Skeletal muscle cell (primary cell): ENCODE measurements around the gene ABI1.

ENCODE experiments used
- DNase-seq: peaks from one replicate; pipeline ENCODE4 v3.0.0-alpha.2; 2010; ENCODE audit warnings: low read depth
- H3K4me3 ChIP-seq: 2 replicates; pipeline ENCODE4 v1.5.1; 2011; ENCODE audit warnings: low read depth, mild to moderate bottlenecking, control low read depth, low read length, moderate library complexity

Gene ABI1

DNA sequence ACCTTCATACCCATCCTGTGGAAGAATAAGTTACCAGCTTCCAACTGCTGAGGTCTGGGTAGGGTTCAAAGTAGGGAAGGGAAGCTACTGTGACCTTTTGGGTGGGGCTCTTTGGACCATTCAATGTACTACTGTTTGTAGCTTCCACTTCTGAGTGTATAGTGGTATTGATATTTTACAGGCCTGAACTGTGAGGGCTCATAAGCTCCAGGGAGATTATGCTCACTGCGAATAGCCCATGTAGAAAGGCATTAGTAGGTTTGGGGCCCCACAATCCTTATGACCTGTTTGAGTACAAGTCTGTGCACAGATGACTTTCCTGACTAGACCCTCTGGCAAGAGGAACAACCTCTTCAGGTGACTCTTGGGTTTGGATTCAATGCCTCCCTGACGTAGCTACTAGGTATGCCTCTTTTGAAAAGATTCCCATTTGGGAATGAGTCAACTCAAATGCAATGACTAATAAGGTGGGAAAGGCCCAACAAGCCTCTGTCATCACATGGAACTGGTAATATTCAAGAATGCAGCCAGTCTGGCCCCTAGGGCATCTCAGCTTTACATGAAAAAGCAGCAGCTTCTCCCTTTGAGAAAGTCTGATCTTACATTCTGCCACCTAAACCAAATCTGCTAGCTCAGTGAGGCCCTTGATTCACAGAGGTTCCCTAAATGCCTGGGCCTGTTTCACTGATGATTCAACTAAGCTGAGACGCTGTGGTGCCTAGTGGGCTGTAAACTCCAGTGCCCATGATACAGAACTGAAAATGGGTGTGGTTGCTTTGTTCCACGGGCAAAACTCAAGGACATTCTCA lies 79.8 kb downstream of the ABI1 start:
- DNase-seq = peak; percentile 78
- H3K4me3 ChIP-seq = no peak overlapping the region

DNA sequence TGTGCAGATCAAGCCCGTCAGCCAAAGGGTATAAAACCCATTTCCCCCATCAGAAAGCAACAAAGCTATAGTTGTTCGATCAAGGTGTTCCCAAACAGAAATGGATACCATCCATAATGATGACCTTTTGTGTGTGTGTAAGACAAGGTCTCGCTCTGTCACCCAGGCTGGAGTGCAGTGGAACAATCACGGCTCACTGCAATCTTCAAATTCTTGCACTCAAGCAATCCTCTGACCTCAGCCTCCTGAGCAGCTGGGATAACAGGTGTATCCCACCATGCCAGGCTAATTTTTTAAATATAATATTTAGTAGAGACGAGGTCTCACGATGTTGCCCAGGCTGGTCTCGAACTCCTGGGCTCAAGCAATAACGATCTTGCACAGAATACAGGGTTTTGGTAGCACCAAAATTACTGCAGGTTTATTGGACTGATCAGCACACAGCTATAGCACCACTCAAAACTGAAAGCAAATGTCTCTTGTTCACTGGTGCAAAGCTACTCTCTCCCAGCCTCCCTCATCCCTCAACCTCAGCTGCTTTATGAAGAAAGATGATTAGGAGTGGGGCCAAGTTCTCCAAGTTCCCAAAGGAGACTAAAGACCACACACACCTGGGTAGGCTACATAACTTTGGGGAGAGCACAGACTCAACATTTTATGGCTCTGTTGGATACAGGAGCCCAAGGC lies 80.5 kb downstream of the ABI1 start:
- no peak overlapping the region for H3K4me3 ChIP-seq
- DNase-seq = no peak

DNA sequence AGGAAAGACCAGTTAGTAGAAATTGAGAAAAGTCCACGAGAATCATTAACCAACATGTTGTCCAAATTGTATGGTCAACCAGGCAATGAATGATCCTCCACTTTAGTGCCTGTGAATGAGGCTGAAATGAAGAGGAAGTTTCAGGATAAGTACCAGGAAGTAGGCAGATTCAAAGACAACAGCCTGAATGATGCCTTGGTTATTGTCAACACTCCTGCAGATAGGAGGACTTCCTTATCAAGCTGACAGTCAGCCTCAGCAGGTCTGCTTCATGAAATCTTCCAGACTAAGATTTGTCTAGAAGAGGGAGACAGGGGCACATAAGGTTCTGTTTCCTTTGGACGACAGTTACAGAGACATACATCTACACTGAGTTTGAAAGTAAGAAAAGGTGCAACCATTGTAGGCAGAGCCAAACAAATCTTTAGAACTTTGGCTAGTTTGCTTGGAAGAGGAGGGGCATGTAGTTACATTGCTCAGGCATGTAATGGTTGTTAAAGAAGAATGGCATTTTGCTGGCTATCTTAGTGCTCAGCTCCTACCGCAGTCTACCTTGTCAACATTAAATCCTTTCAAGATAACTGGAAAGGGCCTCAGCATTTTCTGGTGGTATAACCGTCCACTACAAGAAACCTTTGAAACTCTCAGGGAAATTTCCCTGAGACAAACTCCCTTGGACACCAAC lies 81.4 kb downstream of the ABI1 start:
- no peak for DNase-seq
- H3K4me3 ChIP-seq = no peak overlapping the region

DNA sequence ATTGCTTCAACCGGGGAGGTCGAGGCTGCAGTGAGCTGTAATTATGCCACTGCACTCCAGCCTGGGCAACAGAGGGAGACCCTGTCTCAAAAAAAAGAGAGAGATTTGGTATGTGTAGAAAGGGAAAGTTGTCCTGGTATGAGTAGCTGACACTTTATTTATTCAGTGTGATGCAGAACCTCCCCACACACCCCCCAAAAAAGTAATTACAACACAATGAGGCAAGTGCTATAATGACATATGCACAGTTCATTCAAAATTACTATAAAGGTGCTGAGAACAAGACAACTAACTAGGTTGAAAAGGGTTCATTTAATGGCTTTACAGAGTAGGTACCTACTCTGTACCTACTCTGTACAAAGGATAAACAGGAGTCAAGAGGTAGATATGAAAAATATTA lies 83.1 kb downstream of the ABI1 start:
- H3K4me3 ChIP-seq = no peak overlapping the region
- no peak for DNase-seq

DNA sequence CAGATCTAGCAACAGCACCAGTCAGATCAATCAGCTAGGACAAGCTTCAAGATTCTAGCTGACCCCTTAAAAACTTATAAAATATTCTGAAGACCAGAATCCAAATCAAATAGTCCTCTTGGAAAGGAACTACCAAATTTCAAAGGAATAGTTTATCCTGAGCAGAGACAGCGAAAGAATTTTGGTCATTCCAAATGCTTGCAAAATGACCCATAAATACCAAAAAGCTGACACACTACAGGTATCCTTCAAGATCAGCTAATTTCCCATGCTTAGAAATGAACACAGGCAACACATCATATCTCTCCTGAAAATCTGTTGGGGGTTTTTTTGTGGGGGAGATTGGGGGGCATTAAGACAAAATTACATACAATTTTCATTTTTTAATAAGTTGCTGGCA lies 84.5 kb downstream of the ABI1 start:
- no peak overlapping the region for H3K4me3 ChIP-seq
- no peak for DNase-seq

DNA sequence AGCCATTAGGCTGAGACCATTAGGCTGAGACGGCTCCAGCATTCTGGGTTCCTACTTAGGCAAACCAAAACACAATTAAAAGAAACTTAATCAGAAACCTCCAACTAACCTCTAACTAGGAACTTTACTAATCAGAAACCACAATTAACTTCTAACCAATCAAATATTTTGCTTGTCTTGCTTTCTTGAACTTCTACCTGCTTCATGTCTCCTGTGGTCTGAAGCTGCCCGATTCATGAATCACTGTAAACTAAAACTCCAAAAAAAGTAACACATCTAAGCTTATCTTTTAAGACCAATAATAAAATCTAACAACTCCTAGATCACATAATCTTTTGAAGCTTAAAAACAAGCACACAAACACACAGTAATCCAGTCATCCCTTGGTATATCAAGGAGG lies 87.1 kb downstream of the ABI1 start:
- no peak overlapping the region for H3K4me3 ChIP-seq
- no peak for DNase-seq

DNA sequence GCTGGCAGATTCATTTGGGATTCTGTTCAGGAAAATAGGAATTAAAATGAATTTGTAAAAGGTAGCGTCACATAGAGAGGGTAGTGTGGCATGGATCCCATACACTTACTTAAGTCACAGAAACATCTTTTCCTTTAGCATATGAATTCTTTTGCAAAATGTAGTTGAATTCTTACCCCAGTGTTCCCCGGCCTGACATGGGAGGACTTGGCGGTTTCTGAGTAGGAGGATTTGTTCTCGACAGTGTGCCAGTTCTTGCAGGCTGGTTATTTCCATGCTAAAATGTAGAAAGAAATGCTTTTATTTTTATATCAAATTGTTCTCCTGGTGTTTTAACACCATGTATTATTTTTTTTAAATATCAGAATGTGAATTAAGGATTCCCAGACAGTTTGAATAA lies 90.7 kb downstream of the ABI1 start:
- DNase-seq = no peak
- no peak overlapping the region for H3K4me3 ChIP-seq

DNA sequence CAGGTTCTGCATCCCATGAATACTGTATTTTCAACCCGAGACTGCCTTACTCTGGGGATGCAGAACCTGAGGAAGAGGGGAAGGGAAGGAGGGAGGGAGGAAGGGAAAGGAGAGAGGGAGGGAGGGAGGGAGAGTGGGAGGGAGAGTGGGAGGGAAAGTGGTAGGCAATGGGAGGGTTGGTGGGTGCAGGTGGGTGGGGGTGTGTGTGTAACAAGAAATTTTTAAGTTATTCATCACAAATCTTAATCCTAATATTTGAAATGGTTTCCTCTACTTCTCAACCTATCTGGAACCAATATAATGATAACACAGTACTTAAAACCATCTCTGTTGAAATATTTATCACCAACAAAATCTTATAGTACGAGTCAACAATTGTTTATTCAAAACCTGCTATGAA lies 95.2 kb downstream of the ABI1 start:
- no peak for DNase-seq
- no peak overlapping the region for H3K4me3 ChIP-seq

DNA sequence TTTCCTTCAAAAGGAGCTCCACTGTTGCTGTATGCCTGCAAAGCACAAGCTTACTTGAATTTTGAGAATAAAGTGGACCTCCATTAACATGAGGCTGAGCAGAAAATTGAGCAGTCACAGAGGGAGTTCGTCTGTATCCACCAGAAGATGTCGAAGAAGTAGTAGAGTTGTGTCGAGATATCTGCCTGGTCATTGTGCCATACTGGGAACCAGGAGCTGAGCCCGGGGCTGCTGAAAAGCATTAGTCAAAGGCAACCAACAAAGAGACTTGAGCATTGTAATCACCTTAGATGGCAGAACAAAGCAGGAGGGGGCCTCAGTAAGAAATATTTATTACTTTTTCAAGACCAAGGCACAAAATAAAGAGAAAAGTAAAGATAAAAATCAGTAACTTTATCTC lies 101.8 kb downstream of the ABI1 start:
- H3K4me3 ChIP-seq = no peak overlapping the region

DNA sequence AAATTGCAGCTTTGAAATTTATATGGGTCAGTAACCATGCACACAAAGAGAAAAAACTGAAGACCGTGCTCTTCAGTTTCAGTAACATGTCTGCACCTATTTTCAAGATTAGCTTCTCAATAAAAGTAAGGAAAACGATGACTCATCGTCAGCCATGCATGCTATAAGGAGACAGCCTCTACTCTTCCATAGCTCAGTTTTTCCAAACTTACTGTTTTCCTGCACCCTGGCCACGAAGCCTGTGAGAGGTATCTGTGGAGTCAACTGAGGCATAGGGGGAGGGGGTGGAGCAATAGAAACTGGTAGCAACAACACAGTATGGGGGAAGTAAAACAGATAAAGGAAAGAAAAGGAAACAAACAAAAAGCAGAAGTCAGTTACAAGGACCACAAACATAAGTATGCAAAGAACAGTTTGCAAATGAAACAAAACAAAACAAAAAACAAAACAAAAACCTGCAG lies 105.3 kb downstream of the ABI1 start:
- no peak overlapping the region for H3K4me3 ChIP-seq
- peak; percentile 7 for DNase-seq

More for the DNA sequence above, 101.8 kb downstream of the ABI1 start:
- no peak for DNase-seq

DNA sequence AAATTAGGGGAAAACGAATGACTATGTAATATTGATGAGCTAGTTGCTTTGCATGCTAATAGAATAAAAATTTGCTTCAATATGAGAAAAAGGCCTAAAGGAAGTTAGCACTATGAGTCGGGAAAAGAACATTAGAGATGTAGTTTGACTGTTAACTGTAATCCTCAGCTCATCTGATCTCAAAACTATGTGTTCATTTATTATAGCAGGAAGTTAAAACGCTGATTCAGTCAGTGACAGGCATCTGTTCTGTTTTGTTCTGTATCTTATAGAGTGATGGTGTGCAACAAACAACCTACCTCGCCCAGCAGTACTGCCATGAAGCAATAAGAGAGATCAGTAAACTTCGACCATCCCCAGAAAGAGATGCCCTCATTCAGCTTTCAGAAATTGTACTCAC lies 114.7 kb downstream of the ABI1 start:
- DNase-seq = no peak
- H3K4me3 ChIP-seq = no peak overlapping the region

DNA sequence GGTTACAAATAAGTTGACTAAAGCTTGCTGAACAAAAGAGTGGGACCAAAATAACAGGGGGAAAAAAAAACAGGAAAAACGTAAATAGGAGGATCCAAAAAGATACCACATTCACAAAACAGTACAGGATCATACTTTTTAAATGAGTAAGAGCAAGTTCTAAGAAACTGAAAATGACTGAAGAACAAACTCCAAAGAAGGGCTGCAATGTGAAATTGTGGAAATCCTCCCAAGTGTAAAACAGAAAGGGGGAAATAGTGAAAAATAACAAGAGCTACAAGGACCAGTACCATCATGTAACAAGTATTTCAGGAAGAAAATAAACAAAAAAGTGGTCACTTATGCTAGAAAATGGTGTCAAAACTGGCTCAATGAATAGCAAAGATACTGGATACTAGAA lies 116.9 kb downstream of the ABI1 start:
- no peak for DNase-seq
- H3K4me3 ChIP-seq = no peak overlapping the region

DNA sequence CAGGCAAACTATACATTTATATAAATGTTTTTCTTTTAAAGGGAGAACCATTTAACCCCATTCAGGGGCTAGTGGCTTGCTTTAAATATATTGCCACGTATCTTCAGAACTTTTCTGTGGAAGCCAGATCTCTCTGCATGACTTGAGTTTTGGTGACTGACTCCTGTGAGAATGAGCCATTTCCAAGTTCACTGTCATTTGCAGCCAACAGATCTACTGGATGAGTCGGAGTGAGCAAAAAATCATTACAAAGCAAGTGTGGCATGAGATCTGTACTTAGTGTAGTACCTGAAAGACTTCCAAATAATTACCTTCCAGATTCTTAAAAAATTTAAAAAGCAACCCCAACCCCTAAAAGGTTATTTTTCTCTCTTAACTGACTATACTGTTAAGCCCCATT lies 117.7 kb downstream of the ABI1 start:
- DNase-seq = no peak
- no peak overlapping the region for H3K4me3 ChIP-seq

DNA sequence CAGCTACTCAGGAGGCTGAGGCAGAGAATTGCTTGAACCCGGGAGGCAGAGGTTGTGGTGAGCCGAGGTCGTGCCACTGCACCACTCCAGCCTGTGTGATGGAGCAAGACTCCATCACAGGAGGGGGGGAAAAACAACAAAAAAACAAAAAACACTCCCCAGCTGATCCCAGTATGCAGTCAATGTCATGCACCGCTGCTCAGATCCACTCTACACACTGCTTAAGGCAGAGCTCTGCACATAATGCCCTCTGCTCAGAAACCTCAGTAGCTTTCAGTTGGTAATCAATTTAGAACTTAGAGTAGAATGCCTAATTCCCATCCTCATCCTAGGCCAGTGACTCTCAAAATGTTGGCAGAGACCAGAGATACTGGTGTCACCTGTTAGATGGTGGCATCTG lies 119.4 kb downstream of the ABI1 start:
- no peak for DNase-seq
- H3K4me3 ChIP-seq = no peak overlapping the region

DNA sequence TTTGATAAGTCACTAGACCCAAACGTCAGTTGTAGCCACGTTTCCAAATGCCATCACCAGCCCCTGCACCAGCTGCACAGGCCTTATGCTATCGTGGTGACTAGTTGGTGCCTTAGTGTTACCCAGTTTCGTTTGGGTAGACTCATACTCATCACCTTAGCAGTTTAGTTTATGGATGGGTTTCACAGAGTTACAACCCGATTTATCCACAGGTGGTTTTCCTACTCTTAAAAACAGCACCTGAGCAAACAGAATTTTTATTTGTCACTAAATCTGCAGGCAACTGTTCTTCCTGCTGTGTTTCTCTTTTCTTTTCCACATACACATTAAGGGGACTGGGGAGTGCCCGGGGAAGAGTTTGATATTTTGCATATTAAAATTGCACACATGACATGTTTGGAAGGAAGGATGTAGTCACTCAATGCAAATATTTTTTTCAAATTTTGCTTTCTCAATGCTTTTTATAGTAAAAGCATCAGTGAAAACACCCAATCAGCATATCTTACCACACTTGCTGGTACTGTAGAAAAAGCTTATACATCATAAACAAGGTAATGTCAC lies 121.6 kb downstream of the ABI1 start:
- no peak for DNase-seq
- H3K4me3 ChIP-seq = no peak overlapping the region

DNA sequence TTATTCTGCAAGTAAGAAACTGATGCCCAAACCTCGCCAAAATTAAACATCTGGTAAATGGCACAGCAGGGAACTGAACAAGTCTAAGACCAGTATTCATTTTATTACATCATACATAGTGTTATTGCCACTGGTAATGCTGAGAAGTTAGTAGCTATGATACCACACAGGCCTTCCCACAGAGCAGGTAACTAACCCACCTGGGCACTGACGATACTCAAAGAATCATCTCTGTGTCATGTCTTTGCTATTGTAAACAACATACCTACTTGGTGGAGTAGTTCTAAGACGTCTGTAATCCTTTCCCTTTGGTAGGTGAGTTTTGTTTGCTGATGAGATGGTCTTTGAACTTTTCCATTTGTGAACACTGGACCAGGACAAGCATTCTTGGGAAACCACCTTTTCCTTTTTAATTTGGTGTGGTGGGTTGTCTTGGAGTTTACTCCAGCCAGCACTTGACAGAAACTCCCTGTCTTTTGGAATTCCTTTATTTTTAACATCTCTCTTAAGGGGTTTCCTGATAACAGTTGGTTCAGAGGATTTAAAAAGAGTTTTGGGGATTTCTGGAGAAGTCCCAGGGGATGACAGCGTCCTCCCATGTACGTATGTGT lies 122.4 kb downstream of the ABI1 start:
- DNase-seq = no peak
- H3K4me3 ChIP-seq = no peak overlapping the region

DNA sequence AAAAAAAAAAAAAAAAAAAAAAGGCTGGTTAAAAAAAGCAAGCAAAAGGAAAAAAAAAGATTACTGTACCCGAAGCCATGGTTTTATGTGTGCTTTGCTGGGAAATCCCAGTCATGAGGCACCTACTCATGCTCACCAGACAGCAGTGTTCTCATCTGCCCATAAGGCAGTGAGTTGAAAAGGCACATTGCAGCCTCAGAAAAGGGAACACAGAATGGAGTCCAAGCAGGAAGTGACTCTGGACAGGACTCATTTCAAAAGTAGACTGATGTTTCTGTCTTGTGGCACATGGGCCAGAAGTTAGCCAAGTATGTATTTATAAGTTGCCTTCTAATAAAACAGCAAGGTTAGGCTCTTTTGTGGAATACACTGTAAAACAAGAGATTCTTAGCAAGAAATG lies 123.0 kb downstream of the ABI1 start:
- no peak for DNase-seq
- no peak overlapping the region for H3K4me3 ChIP-seq

DNA sequence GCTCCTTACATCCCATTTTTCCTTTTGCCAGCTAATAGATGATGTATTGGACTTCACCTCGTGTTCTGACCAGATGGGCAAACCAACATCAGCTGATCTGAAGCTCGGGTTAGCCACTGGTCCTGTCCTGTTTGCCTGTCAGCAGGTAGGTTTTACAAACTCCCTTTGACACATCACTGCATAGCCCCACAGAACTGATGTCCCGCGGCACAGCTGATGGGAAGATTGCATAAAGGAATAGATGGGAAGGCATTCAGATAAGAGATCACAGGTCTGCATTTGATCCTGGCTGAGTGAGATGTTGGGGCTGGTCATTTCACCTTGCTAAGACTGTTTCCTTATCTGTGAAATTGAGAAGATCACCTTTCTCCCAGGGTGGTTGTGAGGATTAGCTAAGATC lies 125.3 kb downstream of the ABI1 start:
- DNase-seq = no peak
- H3K4me3 ChIP-seq = no peak overlapping the region

DNA sequence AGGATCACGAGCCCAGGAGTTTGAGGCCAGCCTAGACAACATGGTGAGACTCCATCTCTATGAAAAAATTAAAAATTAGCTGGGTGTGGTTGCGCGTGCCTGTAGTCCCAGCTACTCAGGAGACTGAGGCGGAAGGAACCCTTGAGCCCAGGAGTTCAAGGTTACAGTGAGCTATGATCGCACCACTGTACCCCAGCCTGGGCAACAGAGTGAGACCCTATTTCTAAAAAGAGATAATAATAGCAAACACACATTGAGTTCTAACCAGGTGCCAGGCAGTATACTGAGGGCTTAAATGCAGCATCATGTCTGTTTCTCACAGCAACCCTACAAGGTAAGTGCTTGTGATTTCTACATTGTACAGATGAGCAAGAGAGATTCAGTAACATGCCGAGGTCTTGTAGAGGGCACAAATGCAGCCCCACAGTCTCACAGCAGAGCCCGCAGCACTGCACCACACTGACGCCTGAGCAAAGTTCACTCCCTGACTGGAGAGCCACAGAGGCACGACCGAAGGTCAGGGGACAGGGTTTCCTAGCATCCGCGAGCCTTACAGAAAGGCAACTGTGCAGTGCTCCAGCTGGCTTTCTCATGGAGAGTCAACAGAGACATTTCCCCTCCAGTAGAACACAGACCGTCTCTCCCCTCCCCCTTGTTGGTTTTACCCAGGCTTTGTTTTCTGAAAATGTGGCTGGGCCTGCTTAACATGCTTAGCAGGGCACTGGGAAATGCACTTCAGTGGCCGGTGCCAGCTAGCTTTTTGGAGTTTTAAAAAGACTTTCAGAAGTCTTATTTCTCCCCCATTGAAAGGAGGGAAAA lies 126.8 kb downstream of the ABI1 start:
- H3K4me3 ChIP-seq = no peak overlapping the region
- DNase-seq = no peak
